DND-41 (cell line): ENCODE results near the gene ANKDD1A.

ENCODE experiments used
- ATAC-seq: fragments of 200-7000 bp; cut with Tn5 transposase; 3 replicates; pipeline ENCODE4 v1.9.1; 2021; ENCODE audit warnings: low read depth; ENCODE audit not compliant: insufficient read depth
- DNase-seq: peaks from one replicate; pipeline ENCODE4 v3.0.0-alpha.2; 2020
- H2AFZ ChIP-seq: 2 replicates; pipeline ENCODE4 v1.6.0; 2012; ENCODE audit warnings: low read depth, low read length
- H3K27ac ChIP-seq: 2 replicates; pipeline ENCODE4 v1.5.1; 2012; ENCODE audit warnings: low read length, inconsistent platforms
- H3K27me3 ChIP-seq: fragments of 200-600 bp; sonication (generic); 2 replicates; pipeline ENCODE4 v1.6.0; 2012; ENCODE audit warnings: low read length, mild to moderate bottlenecking, inconsistent platforms; ENCODE audit not compliant: insufficient read depth, poor library complexity
- H3K36me3 ChIP-seq: 2 replicates; pipeline ENCODE4 v1.5.1; 2012; ENCODE audit warnings: low read length, inconsistent platforms; ENCODE audit not compliant: insufficient read depth
- H3K4me1 ChIP-seq: 2 replicates; pipeline ENCODE4 v1.5.1; 2012; ENCODE audit warnings: mild to moderate bottlenecking, low read length; ENCODE audit not compliant: insufficient read depth
- H3K4me2 ChIP-seq: 2 replicates; pipeline ENCODE4 v1.6.0; 2012; ENCODE audit warnings: mild to moderate bottlenecking, moderate library complexity, low read length, inconsistent platforms; ENCODE audit not compliant: insufficient read depth
- H3K4me3 ChIP-seq, 2 experiments: fragments of 200-600 bp in 1 of 2; shearing (Covaris generic) in 1 of 2; 2 replicates each; pipeline ENCODE4 v1.5.1; 2012 to 2016; ENCODE audit warnings: inconsistent platforms in 2 of 2, low read length in 2 of 2, mild to moderate bottlenecking in 2 of 2, low read depth in 1 of 2, moderate library complexity in 1 of 2
- H3K79me2 ChIP-seq: 2 replicates; pipeline ENCODE4 v1.6.0; 2012; ENCODE audit warnings: low read length, inconsistent platforms; ENCODE audit not compliant: insufficient read depth
- H3K9ac ChIP-seq: 2 replicates; pipeline ENCODE4 v1.6.0; 2012; ENCODE audit warnings: low read depth, mild to moderate bottlenecking, inconsistent platforms, low read length, moderate library complexity
- H3K9me3 ChIP-seq: 2 replicates; pipeline ENCODE4 v1.5.1; 2012; ENCODE audit warnings: low read length, moderate library complexity, mild to moderate bottlenecking, inconsistent platforms; ENCODE audit not compliant: insufficient read depth, severe bottlenecking
- H4K20me1 ChIP-seq: 2 replicates; pipeline ENCODE4 v1.6.0; 2012; ENCODE audit warnings: low read length; ENCODE audit not compliant: insufficient read depth
- CTCF ChIP-seq: IDR thresholded peaks from 2 replicates; pipeline ENCODE4 v1.5.1; 2012; ENCODE audit warnings: borderline replicate concordance, low read length, moderate library complexity, mild to moderate bottlenecking; ENCODE audit not compliant: poor library complexity, severe bottlenecking; ENCODE audit errors: extremely low read depth
- EZH2 ChIP-seq: IDR thresholded peaks from 3 replicates; pipeline ENCODE4 v1.6.1; 2012; ENCODE audit warnings: borderline replicate concordance, low read depth, mild to moderate bottlenecking, moderate library complexity, low read length, inconsistent platforms; ENCODE audit not compliant: severe bottlenecking

The ANKDD1A gene

GRCh38 chr15:64917211-64917610 is 5.5 kb downstream of the ANKDD1A start:
- peaks cover 10% of the 10 kb centered on the region for H3K4me1 ChIP-seq

GRCh38 chr15:64919721-64920120 is 8.0 kb downstream of the ANKDD1A start:
- DNase-seq: no peak
- no peak overlapping the region for H2AFZ ChIP-seq
- H3K4me2 ChIP-seq: no peak overlapping the region
- no peak overlapping the region for H3K9ac ChIP-seq
- H4K20me1 ChIP-seq: no peaks in the 10 kb centered on the region
- no peak overlapping the region for H3K4me3 ChIP-seq
- H3K27ac ChIP-seq: no peak overlapping the region
- no peaks in the 10 kb centered on the region for H3K9me3 ChIP-seq
- no peak for ATAC-seq
- no peaks in the 10 kb centered on the region for H3K79me2 ChIP-seq
- no peaks in the 10 kb centered on the region for H3K27me3 ChIP-seq
- TF ChIP-seq CTCF: no peak
- TF ChIP-seq EZH2: no peak
- H3K4me1 ChIP-seq: peaks cover 4% of the 10 kb centered on the region; the same call in 1 of the 2 replicates
- no peaks in the 10 kb centered on the region for H3K36me3 ChIP-seq

More at GRCh38 chr15:64917211-64917610, 5.5 kb downstream of the ANKDD1A start:
- ATAC-seq (no peak), DNase-seq (no peak)
- H3K4me3 ChIP-seq: no peak overlapping the region
- no peak overlapping the region for H2AFZ ChIP-seq
- no peak overlapping the region for H3K4me2 ChIP-seq
- H4K20me1 ChIP-seq: no peaks in the 10 kb centered on the region
- TF ChIP-seq CTCF: no peak
- TF ChIP-seq EZH2: no peak
- no peaks in the 10 kb centered on the region for H3K79me2 ChIP-seq
- H3K9ac ChIP-seq: no peak overlapping the region
- no peak overlapping the region for H3K27ac ChIP-seq
- no peaks in the 10 kb centered on the region for H3K27me3 ChIP-seq
- no peaks in the 10 kb centered on the region for H3K9me3 ChIP-seq
- H3K36me3 ChIP-seq: no peaks in the 10 kb centered on the region

GRCh38 chr15:64921711-64922110 is 10.0 kb downstream of the ANKDD1A start:
- Histone ChIP-seq H2AFZ (no peak overlapping the region), H3K4me3 (no peak overlapping the region), H3K9ac (no peak overlapping the region), H3K9me3 (no peaks in the 10 kb centered on the region), H3K27me3 (no peaks in the 10 kb centered on the region), H3K4me1 (peaks cover 1% of the 10 kb centered on the region; the same call in 1 of the 2 replicates), H4K20me1 (no peaks in the 10 kb centered on the region), H3K79me2 (no peaks in the 10 kb centered on the region), H3K27ac (no peak overlapping the region), H3K4me2 (no peak overlapping the region), H3K36me3 (no peaks in the 10 kb centered on the region)
- ATAC-seq: no peak
- no peak for TF ChIP-seq CTCF
- no peak for TF ChIP-seq EZH2
- no peak for DNase-seq

- DNase-seq (no peak), ATAC-seq (no peak)
- no peak overlapping the region for H3K9ac ChIP-seq
- no peaks in the 10 kb centered on the region for H4K20me1 ChIP-seq
- no peaks in the 10 kb centered on the region for H3K36me3 ChIP-seq
- no peak overlapping the region for H2AFZ ChIP-seq
- H3K4me1 ChIP-seq: no peaks in the 10 kb centered on the region
- no peaks in the 10 kb centered on the region for H3K9me3 ChIP-seq
- H3K4me3 ChIP-seq: no peak overlapping the region
- H3K27ac ChIP-seq: no peak overlapping the region
- H3K79me2 ChIP-seq: no peaks in the 10 kb centered on the region
- H3K4me2 ChIP-seq: no peak overlapping the region
- H3K27me3 ChIP-seq: no peaks in the 10 kb centered on the region
- no peak for TF ChIP-seq EZH2
- TF ChIP-seq CTCF: no peak
Observed at GRCh38 chr15:64923546-64923945, 11.8 kb downstream of the ANKDD1A start.
